HepG2 (cell line): Measurements from ENCODE around the gene MYO3B. TPM values are rescaled to one million over a fixed set of nuclear protein-coding genes. Genes with fewer than 3 reads are reported as not detected.
A peak's percentile ranks its signal among the peaks of the same experiment; 100 is the strongest.

Experiments
- ELF3 ChIP-seq: IDR thresholded peaks from 2 replicates; pipeline ENCODE4 v1.6.1; 2016; ENCODE audit warnings: missing genetic modification reagents, missing compliant biosample characterization
- MYNN ChIP-seq: sonication (generic); formaldehyde crosslinking; IDR thresholded peaks from 2 replicates; pipeline ENCODE4 v1.4.0; 2020; ENCODE audit warnings: mild to moderate bottlenecking, low read depth, missing genetic modification reagents
- NFKBIZ ChIP-seq: IDR thresholded peaks from 2 replicates; pipeline ENCODE4 v1.6.1; 2018; ENCODE audit warnings: missing genetic modification reagents, missing compliant biosample characterization
- POLR2A ChIP-seq, 2 experiments: IDR thresholded peaks; 2 replicates each; pipeline ENCODE4 v1.6.1; 2011; ENCODE audit warnings: low read depth in 2 of 2, low read length in 2 of 2, mild to moderate bottlenecking in 1 of 2, moderate library complexity in 1 of 2; ENCODE audit not compliant: insufficient read depth in 1 of 2
- SALL1 ChIP-seq: sonication (generic); formaldehyde crosslinking; IDR thresholded peaks from 2 replicates; pipeline ENCODE4 v1.8.0; 2022; ENCODE audit warnings: mild to moderate bottlenecking, missing genetic modification reagents
- SMAD1 ChIP-seq: sonication (generic); formaldehyde crosslinking; IDR thresholded peaks from 2 replicates; pipeline ENCODE4 v1.4.0; 2020; ENCODE audit warnings: missing genetic modification reagents, low read depth, mild to moderate bottlenecking, borderline replicate concordance
- SRSF9 ChIP-seq: fragments of 200-400 bp; formaldehyde crosslinking; IDR thresholded peaks from 2 replicates; pipeline ENCODE4 v1.6.1; 2018; ENCODE audit warnings: borderline replicate concordance, mild to moderate bottlenecking, low read depth, low read length; ENCODE audit not compliant: insufficient read depth, poor library complexity, severe bottlenecking
- THYN1 ChIP-seq: sonication (generic); formaldehyde crosslinking; IDR thresholded peaks from 2 replicates; pipeline ENCODE4 v1.8.1; 2023; ENCODE audit warnings: low read depth, mild to moderate bottlenecking, moderate library complexity, missing genetic modification reagents, borderline replicate concordance
- TOPORS ChIP-seq: sonication (generic); formaldehyde crosslinking; IDR thresholded peaks from 2 replicates; pipeline ENCODE4 v1.8.0; 2023; ENCODE audit warnings: mild to moderate bottlenecking, missing genetic modification reagents
- ZBTB38 ChIP-seq: sonication (generic); formaldehyde crosslinking; IDR thresholded peaks from 2 replicates; pipeline ENCODE4 v1.5.1; 2020; ENCODE audit warnings: mild to moderate bottlenecking, missing genetic modification reagents
- ZFP62 ChIP-seq: sonication (generic); formaldehyde crosslinking; IDR thresholded peaks from 2 replicates; pipeline ENCODE4 v1.4.0; 2020; ENCODE audit warnings: missing genetic modification reagents
- ZNF589 ChIP-seq: sonication (generic); formaldehyde crosslinking; conservative IDR thresholded peaks from 2 replicates; pipeline ENCODE4 v1.8.0; 2022; ENCODE audit warnings: mild to moderate bottlenecking, moderate library complexity, missing genetic modification reagents
- ZNF598 ChIP-seq: sonication (generic); formaldehyde crosslinking; IDR thresholded peaks from 2 replicates; pipeline ENCODE4 v1.5.1; 2020; ENCODE audit warnings: mild to moderate bottlenecking, missing genetic modification reagents, borderline replicate concordance
- polyA plus RNA-seq, 8 experiments: library from polyadenylated mRNA; depleted of rRNA in 3 of 8; stranded (reverse) in 7 of 8; unstranded in 1 of 8; fragments of >200 nt; fragmentation: Illumina TruSeq in 4 of 8; extraction: Trizol in 4 of 8; gene quantifications; 2 replicates each; pipeline versions ENCODE4 v1.2.1 to v1.2.3, GENCODE V29; 2011 to 2016; ENCODE audit warnings: low read depth in 4 of 8, missing spikeins in 1 of 8, mixed read lengths in 1 of 8; ENCODE audit not compliant: insufficient read depth in 1 of 8
- total RNA-seq, 5 experiments: library from RNA; depleted of rRNA; stranded (reverse); fragments of >200 nt; fragmentation: Illumina TruSeq; extraction: Trizol; gene quantifications; 2 replicates each; pipeline ENCODE4 v1.2.3, GENCODE V29; 2016; ENCODE audit warnings: low read depth in 1 of 5
- TF ChIP-seq, protein P1 (sequence below), 2 experiments: sonication (generic) in 1 of 2; formaldehyde crosslinking in 1 of 2; IDR thresholded peaks; 2 replicates each; pipeline versions ENCODE4 v1.5.1 to v1.6.1; 2011 to 2020; ENCODE audit warnings: borderline replicate concordance in 1 of 2, low read depth in 1 of 2, low read length in 1 of 2, mild to moderate bottlenecking in 1 of 2, missing genetic modification reagents in 1 of 2, moderate library complexity in 1 of 2
- TF ChIP-seq, protein P2 (sequence below): sonication (generic); formaldehyde crosslinking; IDR thresholded peaks from 2 replicates; pipeline ENCODE4 v1.4.0; 2020; ENCODE audit warnings: missing genetic modification reagents
- TF ChIP-seq, protein P3 (sequence below): sonication (generic); formaldehyde crosslinking; IDR thresholded peaks from 2 replicates; pipeline ENCODE4 v1.4.0; 2020; ENCODE audit warnings: missing genetic modification reagents, borderline replicate concordance
- TF ChIP-seq, protein P4 (sequence below): sonication (generic); formaldehyde crosslinking; IDR thresholded peaks from 2 replicates; pipeline ENCODE4 v1.8.1; 2023; ENCODE audit warnings: mild to moderate bottlenecking, missing genetic modification reagents, borderline replicate concordance
- TF ChIP-seq, protein P5 (sequence below), 2 experiments: IDR thresholded peaks; 2 replicates each; pipeline ENCODE4 v1.6.1; 2011 to 2012; ENCODE audit warnings: low read length in 2 of 2, borderline replicate concordance in 1 of 2, low read depth in 1 of 2, mild to moderate bottlenecking in 1 of 2, moderate library complexity in 1 of 2

The MYO3B gene
- total and polyA plus RNA-seq, 2 of the 13 experiments (the other 11 are each of a cell fraction or from before 2014, with no cell fraction given) = 0.01 TPM; not detected in 1

DNA sequence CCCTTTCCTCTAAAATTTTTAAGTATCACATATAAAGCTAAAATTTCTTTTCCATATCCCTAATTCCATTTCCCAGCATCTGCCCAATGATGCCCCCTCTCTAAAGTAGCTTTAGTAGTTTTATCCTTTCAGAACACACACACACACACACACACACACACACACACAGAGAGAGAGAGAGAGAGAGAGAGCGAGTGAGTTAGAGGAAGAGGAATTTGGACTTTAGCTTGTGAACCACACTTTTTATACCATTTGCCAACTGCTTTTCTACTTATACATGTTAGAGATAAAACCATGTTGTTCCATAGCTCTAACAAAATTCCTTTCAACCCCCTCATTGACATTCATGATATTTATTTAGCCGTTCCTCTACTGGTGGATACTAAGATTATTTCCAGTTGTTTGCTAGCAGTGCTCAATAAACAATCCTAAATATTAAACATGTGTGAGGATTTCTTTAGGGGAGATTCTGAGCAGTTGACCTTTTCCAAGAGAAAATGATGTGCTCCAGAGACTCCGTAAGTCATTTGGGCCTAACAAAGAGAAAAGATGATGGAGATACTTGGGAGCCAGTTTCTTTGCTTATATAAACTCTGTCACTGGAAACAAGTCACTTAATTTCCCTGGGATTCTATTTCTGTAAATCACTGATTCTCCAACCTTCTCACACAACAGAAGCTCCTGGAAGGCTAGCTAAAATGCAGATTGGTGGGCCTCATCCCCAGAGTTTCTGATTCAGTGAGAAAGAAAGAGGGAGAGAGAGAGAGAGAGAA, 307.5 kb downstream of the MYO3B start (continued):
- TF ChIP-seq TOPORS (CRISPR knock-in tag) (no peak), ZBTB38 (CRISPR knock-in tag) (no peak), ELF3 (peak; percentile 38; the same call in 1 of the 2 replicates), SALL1 (peak; percentile 50; the same call in 1 of the 2 replicates), NFKBIZ (CRISPR knock-in tag) (no peak), MYNN (CRISPR knock-in tag) (no peak), ZNF589 (no peak), ZFP62 (CRISPR knock-in tag) (no peak), SMAD1 (CRISPR knock-in tag) (no peak), POLR2A (IDR thresholded peaks at IDR 0.05; ENCODE audit: insufficient read depth in 1 of 2, low read depth in 2 of 2, low read length in 2 of 2) (no peak), ZNF598 (CRISPR knock-in tag) (no peak), THYN1 (CRISPR knock-in tag) (no peak), SRSF9 (no peak)
- TF ChIP-seq, protein P1, sequence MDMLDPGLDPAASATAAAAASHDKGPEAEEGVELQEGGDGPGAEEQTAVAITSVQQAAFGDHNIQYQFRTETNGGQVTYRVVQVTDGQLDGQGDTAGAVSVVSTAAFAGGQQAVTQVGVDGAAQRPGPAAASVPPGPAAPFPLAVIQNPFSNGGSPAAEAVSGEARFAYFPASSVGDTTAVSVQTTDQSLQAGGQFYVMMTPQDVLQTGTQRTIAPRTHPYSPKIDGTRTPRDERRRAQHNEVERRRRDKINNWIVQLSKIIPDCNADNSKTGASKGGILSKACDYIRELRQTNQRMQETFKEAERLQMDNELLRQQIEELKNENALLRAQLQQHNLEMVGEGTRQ (IDR thresholded peaks at IDR 0.05; ENCODE audit: low read depth, low read length) = no peak
- TF ChIP-seq, protein P1 (CRISPR knock-in tag; IDR thresholded peaks at IDR 0.05; ENCODE audit: borderline replicate concordance) = no peak
- TF ChIP-seq, protein P2, sequence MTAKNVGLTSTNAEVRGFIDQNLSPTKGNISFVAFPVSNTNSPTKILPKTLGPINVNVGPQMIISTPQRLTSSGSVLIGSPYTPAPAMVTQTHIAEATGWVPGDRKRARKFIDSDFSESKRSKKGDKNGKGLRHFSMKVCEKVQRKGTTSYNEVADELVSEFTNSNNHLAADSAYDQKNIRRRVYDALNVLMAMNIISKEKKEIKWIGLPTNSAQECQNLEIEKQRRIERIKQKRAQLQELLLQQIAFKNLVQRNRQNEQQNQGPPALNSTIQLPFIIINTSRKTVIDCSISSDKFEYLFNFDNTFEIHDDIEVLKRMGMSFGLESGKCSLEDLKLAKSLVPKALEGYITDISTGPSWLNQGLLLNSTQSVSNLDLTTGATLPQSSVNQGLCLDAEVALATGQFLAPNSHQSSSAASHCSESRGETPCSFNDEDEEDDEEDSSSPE = no peak
- TF ChIP-seq, protein P3, sequence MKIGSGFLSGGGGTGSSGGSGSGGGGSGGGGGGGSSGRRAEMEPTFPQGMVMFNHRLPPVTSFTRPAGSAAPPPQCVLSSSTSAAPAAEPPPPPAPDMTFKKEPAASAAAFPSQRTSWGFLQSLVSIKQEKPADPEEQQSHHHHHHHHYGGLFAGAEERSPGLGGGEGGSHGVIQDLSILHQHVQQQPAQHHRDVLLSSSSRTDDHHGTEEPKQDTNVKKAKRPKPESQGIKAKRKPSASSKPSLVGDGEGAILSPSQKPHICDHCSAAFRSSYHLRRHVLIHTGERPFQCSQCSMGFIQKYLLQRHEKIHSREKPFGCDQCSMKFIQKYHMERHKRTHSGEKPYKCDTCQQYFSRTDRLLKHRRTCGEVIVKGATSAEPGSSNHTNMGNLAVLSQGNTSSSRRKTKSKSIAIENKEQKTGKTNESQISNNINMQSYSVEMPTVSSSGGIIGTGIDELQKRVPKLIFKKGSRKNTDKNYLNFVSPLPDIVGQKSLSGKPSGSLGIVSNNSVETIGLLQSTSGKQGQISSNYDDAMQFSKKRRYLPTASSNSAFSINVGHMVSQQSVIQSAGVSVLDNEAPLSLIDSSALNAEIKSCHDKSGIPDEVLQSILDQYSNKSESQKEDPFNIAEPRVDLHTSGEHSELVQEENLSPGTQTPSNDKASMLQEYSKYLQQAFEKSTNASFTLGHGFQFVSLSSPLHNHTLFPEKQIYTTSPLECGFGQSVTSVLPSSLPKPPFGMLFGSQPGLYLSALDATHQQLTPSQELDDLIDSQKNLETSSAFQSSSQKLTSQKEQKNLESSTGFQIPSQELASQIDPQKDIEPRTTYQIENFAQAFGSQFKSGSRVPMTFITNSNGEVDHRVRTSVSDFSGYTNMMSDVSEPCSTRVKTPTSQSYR (CRISPR knock-in tag) = no peak
- TF ChIP-seq, protein P4, sequence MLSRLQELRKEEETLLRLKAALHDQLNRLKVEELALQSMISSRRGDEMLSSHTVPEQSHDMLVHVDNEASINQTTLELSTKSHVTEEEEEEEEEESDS (CRISPR knock-in tag) = no peak
- TF ChIP-seq, protein P5, sequence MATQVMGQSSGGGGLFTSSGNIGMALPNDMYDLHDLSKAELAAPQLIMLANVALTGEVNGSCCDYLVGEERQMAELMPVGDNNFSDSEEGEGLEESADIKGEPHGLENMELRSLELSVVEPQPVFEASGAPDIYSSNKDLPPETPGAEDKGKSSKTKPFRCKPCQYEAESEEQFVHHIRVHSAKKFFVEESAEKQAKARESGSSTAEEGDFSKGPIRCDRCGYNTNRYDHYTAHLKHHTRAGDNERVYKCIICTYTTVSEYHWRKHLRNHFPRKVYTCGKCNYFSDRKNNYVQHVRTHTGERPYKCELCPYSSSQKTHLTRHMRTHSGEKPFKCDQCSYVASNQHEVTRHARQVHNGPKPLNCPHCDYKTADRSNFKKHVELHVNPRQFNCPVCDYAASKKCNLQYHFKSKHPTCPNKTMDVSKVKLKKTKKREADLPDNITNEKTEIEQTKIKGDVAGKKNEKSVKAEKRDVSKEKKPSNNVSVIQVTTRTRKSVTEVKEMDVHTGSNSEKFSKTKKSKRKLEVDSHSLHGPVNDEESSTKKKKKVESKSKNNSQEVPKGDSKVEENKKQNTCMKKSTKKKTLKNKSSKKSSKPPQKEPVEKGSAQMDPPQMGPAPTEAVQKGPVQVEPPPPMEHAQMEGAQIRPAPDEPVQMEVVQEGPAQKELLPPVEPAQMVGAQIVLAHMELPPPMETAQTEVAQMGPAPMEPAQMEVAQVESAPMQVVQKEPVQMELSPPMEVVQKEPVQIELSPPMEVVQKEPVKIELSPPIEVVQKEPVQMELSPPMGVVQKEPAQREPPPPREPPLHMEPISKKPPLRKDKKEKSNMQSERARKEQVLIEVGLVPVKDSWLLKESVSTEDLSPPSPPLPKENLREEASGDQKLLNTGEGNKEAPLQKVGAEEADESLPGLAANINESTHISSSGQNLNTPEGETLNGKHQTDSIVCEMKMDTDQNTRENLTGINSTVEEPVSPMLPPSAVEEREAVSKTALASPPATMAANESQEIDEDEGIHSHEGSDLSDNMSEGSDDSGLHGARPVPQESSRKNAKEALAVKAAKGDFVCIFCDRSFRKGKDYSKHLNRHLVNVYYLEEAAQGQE (IDR thresholded peaks at IDR 0.05; ENCODE audit: borderline replicate concordance in 1 of 2, low read depth in 1 of 2, low read length in 2 of 2) = 0 out of 4 replicates have a peak, but pooled peaks of 1 of the 2 experiments have one; percentile 13
